Globus pallidus (tissue), 1 donor: ENCODE results near the gene EFL1.
"Not testable (repeated sequence)": the region's sequence is repeated elsewhere in the genome, so short reads cannot be mapped to it uniquely, and the experiment has no call there.

Source experiments
- DNase-seq: peaks from one replicate; pipeline ENCODE4 v3.0.0-alpha.2; 2015; ENCODE audit warnings: low spot score

EFL1 gene

GRCh38 chr15:82196353-82196752 is 66.2 kb downstream of the EFL1 start:
- no peak for DNase-seq

DNA sequence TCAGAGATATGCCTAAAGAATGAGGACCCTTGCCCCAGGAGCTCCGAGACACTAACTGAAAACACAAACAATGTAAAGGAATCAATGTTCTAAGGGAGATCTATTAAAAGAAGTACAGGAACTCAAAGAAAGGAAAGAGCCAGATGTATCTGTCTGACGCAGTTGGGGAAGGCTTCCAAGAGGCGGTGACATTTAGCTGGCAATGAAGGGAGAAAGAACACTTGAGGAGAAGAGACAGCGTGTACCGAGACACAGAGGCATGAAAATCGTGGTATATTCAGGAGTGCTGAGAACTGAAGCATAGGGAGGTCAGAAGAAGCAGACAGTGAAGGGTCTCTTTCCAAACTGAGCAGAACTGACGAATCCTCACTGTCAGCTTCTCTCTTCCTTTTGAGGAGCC is 66.7 kb downstream of the EFL1 start:
- DNase-seq, result not testable (repeated sequence)

GRCh38 chr15:82194488-82194887 is 68.0 kb downstream of the EFL1 start:
- DNase-seq, result not testable (repeated sequence)

DNA sequence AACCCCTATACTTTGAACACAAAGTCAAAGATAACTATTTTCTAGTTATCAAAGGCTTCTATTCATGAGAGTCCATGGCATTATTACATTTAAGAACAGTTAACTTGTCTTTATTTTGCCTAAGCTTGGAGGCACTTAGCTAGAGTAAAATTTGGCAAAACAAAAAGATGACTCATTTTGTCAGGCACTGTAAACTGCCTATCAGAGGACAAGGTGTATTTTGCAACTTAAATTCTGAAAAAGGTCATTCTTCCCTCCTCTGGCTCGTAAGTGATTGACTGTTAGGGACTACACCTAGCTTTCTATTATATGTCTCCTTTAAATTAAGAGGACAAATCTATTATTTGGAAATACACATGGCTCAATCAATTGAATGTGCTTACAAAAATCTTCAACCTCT is 69.1 kb downstream of the EFL1 start:
- not testable (repeated sequence) for DNase-seq

DNA sequence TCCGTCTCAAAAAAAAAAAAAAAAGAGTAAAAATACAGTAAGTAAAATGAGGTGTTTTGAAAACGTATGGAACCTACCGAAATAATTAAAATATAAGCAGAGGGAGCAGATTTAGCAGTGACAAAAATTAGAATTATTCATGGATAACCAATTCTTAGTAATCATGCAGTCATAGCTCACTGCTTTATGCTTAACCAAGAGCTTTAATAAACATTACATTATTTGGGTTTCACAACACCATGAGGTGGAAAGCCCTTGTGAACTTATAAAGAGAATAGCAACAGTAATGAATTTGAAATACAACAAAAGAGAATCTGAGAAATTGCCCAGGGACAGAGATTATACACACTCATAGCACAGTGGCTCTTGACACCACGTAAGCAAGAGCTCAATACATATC is 70.1 kb downstream of the EFL1 start:
- not testable (repeated sequence) for DNase-seq

DNA sequence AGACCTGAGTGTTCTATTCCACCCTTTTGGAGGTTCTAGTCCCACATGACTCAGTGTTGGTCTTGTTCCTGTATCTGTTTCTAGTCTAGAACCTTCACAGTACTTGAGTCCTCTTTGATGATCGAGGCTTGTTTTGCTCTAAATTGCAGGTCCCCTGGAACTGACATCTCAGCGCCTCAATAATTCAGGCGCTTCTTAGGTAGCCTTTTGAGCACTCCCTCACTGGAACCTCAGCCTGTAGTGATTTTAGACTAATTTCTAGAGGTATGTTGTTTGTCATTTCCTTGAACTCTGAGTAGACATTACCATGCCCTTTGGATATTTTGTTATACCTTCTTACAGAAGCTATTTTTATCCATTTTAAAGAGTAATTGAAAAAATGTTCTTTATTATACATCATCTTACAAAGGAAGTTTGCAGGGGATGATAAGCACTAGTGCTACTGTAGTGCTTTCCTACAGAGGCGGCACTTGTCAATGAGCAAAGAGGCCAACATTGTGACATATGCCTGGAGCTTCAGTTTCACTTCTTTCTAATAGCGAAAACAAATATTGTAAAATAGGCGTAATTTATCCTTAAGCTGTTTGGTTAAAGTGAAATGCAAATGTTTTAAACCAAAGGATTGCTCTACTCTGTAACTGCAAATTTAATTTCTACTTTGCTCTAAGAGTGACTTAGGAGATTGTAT is 75.7 kb downstream of the EFL1 start:
- DNase-seq, result peak; percentile 16

GRCh38 chr15:82186161-82186560 is 76.4 kb downstream of the EFL1 start:
- no peak for DNase-seq

GRCh38 chr15:82184776-82185175 is 77.8 kb downstream of the EFL1 start:
- peak; percentile 72 for DNase-seq

DNA sequence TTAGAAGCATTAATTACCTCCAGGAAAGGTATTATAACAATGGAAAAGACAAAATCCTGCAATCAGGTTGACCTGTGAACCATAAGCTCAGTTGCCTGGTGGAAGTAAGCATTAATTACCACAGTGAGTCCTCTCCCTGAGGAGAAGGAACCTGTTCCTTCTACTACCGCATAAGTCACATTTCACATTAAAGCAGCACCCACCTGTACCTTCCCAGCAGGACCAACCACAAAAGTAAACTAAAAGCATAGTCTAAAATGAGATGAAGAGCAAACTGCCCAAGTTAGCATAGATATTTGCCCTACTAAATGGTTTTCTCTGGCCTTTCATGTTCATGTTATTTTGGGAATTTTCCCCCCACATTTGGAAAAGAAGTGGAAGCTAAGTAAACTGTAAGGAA is 78.2 kb downstream of the EFL1 start:
- no peak for DNase-seq

DNA sequence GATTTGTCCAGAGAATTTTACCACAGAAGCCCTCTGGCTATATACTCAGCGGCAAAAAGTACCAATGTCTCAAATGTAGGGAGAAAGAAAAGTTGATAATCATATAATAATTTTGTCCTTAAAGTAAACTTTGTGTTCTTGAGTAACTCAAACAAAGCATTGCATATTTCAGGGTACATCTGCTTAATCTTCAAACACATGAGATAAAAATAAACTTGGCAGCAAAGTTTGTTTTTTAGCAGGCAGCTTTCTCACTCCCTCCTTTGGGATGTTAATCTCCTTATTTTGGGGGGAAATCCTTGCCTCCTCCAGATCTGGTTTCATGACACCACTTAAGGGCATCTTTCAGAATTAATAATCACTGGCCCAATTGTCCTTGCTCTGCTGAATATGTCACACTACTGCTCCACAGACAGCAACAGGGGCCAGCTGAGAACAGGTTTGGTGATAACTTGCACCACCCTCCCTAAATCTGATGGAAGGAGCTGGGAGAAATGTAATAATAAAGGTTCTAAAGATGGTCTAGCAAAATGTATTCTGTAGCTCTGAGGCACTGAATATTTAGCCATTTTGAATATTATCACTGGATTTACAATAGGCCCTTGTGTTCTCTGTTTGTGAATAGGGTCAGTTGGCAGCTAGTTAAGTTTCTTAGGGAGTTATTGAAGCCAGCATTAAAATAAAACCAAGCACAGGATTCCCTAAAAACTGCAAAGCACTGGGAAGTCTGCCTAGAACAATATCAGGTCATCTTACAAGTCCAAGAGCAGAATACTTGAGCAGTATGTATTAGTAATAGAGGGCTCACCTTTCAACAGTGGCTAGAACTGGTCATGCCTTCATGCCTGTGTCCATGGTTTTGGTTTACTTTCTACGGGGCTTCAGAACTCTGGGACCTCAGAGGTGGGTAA is 79.2 kb downstream of the EFL1 start:
- peak; percentile 74 for DNase-seq

- DNase-seq, result no peak
Observed at GRCh38 chr15:82181371-82181770, 81.2 kb downstream of the EFL1 start.

DNA sequence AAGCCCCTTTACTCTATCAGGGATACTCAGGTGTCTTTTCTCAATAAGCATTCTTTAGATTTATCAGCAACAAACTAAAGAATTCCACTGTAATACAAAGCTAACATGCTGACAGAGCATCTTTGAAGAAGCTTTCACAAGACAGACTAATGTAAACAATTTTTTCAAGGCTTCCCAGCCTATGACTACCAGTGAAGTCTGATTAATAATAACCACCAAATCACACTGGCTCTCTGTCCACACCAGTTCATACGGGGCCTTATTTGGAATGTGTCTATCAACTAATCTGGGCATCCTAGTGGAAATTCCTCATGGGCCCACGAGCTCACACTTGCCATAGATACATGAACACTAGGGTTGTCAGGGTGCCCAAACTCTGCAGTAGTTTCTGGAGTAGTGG is 84.5 kb downstream of the EFL1 start:
- no peak for DNase-seq

- peak; percentile 5 for DNase-seq
Observed at GRCh38 chr15:82177291-82178010, 85.1 kb downstream of the EFL1 start.

DNA sequence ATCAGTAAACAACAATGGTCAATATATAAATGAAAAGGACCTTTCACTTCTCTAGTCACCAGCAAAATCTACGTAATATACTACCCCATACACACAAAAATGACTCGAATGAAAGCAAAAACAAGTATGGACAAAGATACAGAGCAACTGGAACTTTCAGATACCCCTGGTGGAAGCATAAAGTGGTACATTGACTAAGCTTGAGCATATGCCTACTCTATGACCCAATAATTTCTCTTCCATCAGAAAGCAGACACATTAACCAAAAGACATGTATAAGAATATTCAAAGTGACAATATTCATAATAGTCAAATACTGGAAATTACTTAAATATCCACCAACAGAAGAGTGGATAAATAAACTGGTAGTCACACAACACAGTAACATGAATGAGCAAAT is 86.0 kb downstream of the EFL1 start:
- DNase-seq, result no peak

DNA sequence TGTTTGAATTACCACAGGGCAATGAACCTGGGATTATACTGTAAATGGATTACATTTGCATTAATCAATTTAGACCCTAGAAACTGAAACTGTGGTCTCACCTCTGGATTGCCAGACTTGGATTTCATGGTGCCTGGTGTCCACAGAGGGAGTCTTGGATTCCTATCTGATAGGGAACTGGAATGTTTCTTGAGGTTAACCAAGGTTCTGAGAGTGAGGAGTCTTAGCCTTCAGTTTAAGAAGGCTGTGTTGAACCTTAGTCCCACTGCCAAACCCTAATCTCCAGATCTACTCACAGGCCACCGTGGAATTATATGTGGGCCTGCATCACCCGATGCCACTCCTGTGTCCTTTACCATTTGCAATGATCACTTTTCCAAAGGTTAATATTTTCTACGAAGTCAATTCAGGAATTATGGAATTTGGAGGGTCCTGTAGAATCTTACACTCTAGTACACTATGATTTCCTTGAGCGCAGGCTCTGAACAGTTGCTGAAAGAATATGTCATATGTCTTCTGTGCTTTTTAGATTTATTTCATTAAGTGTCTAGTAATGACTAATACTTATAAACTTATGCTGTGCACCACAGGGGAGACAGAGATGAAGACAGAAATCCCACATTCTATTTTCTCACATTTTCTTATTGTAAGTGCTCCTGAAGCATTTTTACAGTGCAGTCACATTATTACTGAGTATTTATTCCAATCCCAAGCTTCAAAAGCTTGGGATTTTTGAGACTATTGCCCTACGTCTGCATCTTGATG is 87.9 kb downstream of the EFL1 start:
- no peak for DNase-seq

DNA sequence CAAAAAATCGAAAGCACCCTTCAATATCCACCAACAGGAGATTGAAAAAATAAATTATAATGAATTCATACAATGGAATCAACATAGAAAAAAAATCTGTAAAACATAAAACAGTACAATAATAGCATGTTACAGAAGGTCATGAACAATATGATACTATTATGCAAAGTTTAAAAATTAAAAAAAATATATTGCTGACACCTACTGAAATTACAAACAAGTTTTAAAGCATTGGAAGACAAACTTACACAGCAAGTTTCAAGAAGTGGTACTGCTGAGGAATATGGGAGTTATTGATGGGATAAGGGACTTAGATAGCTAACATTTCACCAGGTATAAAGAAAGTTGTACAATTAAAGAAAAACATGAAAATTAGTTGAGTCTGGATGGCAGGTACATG is 89.4 kb downstream of the EFL1 start:
- no peak for DNase-seq

GRCh38 chr15:82172506-82172905 is 90.0 kb downstream of the EFL1 start:
- no peak for DNase-seq

- DNase-seq, result no peak
Observed at GRCh38 chr15:82168757-82169156, 93.8 kb downstream of the EFL1 start.

DNA sequence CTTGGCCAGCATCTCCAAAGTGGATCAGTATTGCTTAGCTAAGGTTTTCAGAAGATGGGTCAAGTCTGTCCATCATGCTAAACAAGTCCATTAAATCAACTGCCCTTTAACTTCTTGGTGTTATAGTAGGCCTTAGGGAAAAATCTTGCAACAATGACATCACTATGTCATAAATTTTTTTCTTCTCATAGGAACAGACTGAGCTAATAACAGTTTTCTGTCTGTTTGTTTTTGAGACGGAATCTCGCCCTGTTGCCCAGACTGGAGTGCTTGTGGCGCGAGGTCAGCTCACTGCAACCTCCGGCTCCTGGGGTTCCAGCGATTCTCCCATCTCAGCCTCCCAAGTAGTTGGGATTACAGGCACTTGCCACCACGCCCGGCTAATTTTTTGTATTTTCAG is 94.2 kb downstream of the EFL1 start:
- DNase-seq, result no peak

DNA sequence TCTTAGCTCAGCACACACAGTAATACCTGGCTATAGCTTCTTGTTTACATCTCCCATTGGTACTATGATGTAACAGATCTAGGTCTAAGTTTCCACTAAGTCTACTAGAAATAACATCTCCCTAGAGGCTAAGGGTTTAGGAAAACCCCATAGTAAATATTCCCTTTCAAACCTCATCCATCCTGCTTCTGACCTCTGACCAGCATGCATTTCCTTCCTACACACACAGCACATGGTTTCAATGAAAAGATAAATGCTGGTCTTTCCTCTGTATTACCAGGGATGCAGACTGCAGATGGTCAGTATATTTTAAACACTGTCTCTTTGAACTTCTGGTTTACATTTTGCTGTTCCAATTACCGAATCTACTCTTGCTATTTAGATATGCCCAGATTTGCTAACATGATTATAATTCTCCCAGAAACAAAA is 96.6 kb downstream of the EFL1 start:
- no peak for DNase-seq

DNA sequence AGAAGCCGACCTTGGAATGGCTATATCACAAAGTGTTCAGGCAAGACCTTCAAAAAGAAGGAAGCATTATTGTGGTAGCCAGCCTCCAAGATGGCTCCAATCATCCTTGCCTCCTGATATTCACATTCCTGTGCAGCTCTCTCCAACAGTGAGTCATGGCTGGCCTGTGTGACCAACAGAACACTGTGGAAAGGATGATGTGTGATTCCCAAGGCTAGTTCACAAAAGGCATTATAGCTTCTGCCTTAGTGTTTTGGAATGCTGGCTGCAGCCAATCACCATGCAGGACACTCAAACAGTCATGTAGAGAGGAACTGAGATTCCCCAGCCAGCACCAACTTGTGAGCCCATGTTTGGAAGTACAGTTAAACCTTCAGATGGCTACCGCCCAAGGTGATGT is 102.6 kb downstream of the EFL1 start:
- no peak for DNase-seq

GRCh38 chr15:82158811-82159210 is 103.7 kb downstream of the EFL1 start:
- DNase-seq, result no peak
